GM21786 (cell line): ENCODE data around the gene FAM222A.

Experiments used
- ATAC-seq: cut with Tn5 transposase; IDR thresholded peaks from one replicate; pipeline ENCODE4 v1.9.1; 2021; ENCODE audit not compliant: unreplicated experiment

Gene FAM222A

DNA sequence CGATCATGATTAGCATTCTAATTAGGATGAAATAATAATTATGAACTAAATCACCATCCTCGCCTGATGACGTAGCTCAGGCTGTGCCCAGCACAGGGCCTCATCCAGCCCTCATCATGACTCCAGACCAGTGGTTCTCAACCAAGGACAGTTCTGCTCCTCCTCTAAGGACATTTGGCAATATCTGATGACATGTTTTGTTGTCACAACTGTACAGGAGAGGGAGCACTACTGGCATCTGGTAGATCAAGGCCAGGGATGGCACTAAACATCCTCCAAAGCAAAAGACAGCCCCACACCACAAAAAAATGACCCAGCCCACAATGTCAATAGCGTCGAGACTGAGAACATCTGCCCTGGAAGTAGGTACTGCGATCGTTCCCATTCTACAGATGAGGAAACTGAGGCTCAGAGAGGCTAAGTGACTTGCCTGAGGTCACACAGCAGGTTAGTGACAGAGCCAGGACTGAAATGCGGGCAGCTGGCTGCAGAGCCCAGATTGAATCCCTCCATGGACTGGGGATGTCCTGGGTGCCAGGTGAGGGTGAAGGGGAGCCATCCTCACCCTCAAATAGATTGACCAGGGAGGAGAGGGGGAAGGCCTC lies 104.1 kb downstream of the FAM222A start:
- ATAC-seq: no peak

DNA sequence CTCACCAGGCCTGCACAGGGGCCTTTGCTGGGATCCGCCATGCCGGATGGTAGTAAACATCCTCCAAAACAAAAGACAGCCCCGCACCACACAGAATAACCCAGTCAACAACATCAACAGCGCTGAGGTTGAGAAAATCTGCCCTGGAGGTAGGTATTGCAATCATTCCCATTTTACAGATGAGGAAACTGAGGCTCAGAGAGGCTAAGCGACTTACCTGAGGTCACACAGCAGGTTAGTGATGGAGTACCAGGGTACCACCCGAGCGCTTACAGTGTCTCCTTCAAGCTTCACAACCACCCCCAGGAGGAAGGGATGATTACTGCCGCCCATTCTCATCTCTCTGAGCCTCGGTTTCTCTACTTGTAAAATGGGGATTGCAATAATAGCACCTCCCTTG lies 104.6 kb downstream of the FAM222A start:
- no peak for ATAC-seq

DNA sequence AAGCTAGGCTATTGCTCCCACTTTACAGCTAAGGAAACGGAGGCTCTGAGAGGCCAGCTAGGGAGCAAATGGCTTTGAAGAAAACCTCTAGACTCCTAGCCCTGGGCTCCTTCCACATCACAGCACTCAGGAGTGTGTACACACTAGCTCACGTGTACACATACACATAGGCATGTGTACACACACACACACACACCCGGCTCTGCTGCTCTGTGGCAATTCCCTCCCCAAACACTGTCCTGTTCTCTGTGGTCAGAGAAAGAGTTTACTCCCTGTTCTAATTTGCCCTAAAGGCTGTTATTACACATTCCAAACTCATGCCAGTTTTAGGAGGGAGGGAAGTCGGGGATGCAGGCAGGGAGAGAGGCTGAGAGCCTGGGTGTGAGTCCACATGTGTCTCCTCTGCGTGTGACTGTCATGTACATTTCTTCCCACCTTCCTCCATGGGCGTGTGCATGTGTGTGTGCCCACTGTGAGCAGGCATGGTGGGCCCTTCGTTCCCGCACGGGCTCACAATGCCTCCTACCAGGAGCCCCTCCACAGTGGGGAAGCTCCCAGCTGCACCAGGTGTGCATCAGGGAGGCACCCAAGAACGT lies 105.4 kb downstream of the FAM222A start:
- ATAC-seq: no peak
